ENCODE results near the gene SLC35E1.
"Not testable (repeated sequence)": the region's sequence is repeated elsewhere in the genome, so short reads cannot be mapped to it uniquely, and the experiment has no call there.

SLC35E1 gene

GRCh38 chr19:16508546-16508945 lies 63.7 kb downstream of the SLC35E1 start:
- TF ChIP-seq SPI1 (IDR thresholded peaks at IDR 0.05; ENCODE audit: borderline replicate concordance, low read depth) (no peak), REST (IDR thresholded peaks at IDR 0.05; ENCODE audit: insufficient replicate concordance, low read depth) (no peak)
- no peak for DNase-seq (ENCODE audit: low read depth in 1 of 2, low spot score in 1 of 2)
- H3K4me3 ChIP-seq (replicated peaks; ENCODE audit: insufficient read depth, low read length): no peak overlapping the region
- no peak overlapping the region for H3K27ac ChIP-seq (replicated peaks)
- H3K27me3 ChIP-seq (ENCODE audit: insufficient read depth, poor library complexity, severe bottlenecking): no peaks in the 10 kb centered on the region

GRCh38 chr19:16506961-16507360 lies 65.3 kb downstream of the SLC35E1 start:
- TF ChIP-seq REST (IDR thresholded peaks at IDR 0.05; ENCODE audit: insufficient replicate concordance, low read depth) (no peak), POLR2AphosphoS5 (IDR thresholded peaks at IDR 0.05; ENCODE audit: low read depth) (no peak), GABPA (IDR thresholded peaks at IDR 0.05; ENCODE audit: low read depth) (no peak), CTCF (IDR thresholded peaks at IDR 0.05; ENCODE audit: insufficient read depth, low read length) (no peak)
- no peak for DNase-seq (ENCODE audit: low read depth in 1 of 2, low spot score in 1 of 2)
- H3K4me3 ChIP-seq (replicated peaks; ENCODE audit: insufficient read depth, low read length): no peak overlapping the region
- H3K27ac ChIP-seq (replicated peaks): no peak overlapping the region
- no peaks in the 10 kb centered on the region for H3K27me3 ChIP-seq (ENCODE audit: insufficient read depth, poor library complexity, severe bottlenecking)

GRCh38 chr19:16506161-16506560 lies 66.1 kb downstream of the SLC35E1 start:
- not testable (repeated sequence) for H3K27ac ChIP-seq (replicated peaks); DNase-seq (ENCODE audit: low read depth in 1 of 2, low spot score in 1 of 2); H3K4me3 ChIP-seq (replicated peaks; ENCODE audit: insufficient read depth, low read length); H3K27me3 ChIP-seq (ENCODE audit: insufficient read depth, poor library complexity, severe bottlenecking)

- TF ChIP-seq POLR2AphosphoS5 (IDR thresholded peaks at IDR 0.05; ENCODE audit: low read depth): no peak
- TF ChIP-seq SPI1 (IDR thresholded peaks at IDR 0.05; ENCODE audit: borderline replicate concordance, low read depth): no peak
- H3K27ac ChIP-seq (replicated peaks): no peak overlapping the region
- no peak overlapping the region for H3K4me3 ChIP-seq (replicated peaks; ENCODE audit: insufficient read depth, low read length)
- no peak for DNase-seq (ENCODE audit: low read depth in 1 of 2, low spot score in 1 of 2)
- H3K27me3 ChIP-seq (ENCODE audit: insufficient read depth, poor library complexity, severe bottlenecking): no peaks in the 10 kb centered on the region
Observed at GRCh38 chr19:16504271-16504670, 67.9 kb downstream of the SLC35E1 start.
